Colon (tissue), 2 donors: ENCODE data around the gene PEX14.

Source experiments
- FAIRE-seq: peaks from 2 replicates; lab custom pipeline; 2012; peaks lifted over from hg19 to GRCh38; lab: Jason Lieb, UNC
- donor health status: control.
- donor health status: control.

The PEX14 gene

GRCh38 chr1:10597492-10598388, 123.0 kb downstream of the PEX14 start:
- no peak for FAIRE-seq

GRCh38 chr1:10598389-10598702, 123.6 kb downstream of the PEX14 start:
- no peak for FAIRE-seq

GRCh38 chr1:10599194-10599861, 124.6 kb downstream of the PEX14 start:
- no peak for FAIRE-seq

GRCh38 chr1:10601342-10602070, 126.8 kb downstream of the PEX14 start:
- no peak for FAIRE-seq

- no peak for FAIRE-seq
These were observed 128.2 kb downstream of the PEX14 start for GRCh38 chr1:10602936-10603335.

GRCh38 chr1:10604966-10605365, 130.2 kb downstream of the PEX14 start:
- FAIRE-seq = no peak

GRCh38 chr1:10606064-10606463, 131.3 kb downstream of the PEX14 start:
- FAIRE-seq = no peak

- no peak for FAIRE-seq
These were observed 132.5 kb downstream of the PEX14 start for GRCh38 chr1:10607228-10607627.

- FAIRE-seq = no peak
These were observed 133.9 kb downstream of the PEX14 start for GRCh38 chr1:10608690-10609089.

- FAIRE-seq = no peak
These were observed 136.3 kb downstream of the PEX14 start for GRCh38 chr1:10610901-10611600.

- FAIRE-seq = no peak
These were observed 137.8 kb downstream of the PEX14 start for GRCh38 chr1:10612436-10613160.

- FAIRE-seq = no peak
These were observed 138.6 kb downstream of the PEX14 start for GRCh38 chr1:10613340-10613739.

GRCh38 chr1:10613861-10614260, 139.1 kb downstream of the PEX14 start:
- no peak for FAIRE-seq

GRCh38 chr1:10614377-10615225, 139.9 kb downstream of the PEX14 start:
- no peak for FAIRE-seq

GRCh38 chr1:10615332-10615731, 140.6 kb downstream of the PEX14 start:
- no peak for FAIRE-seq

GRCh38 chr1:10615932-10616671, 141.4 kb downstream of the PEX14 start:
- no peak for FAIRE-seq

GRCh38 chr1:10616696-10617095, 141.9 kb downstream of the PEX14 start:
- FAIRE-seq = no peak

- no peak for FAIRE-seq
These were observed 142.6 kb downstream of the PEX14 start for GRCh38 chr1:10617318-10617717.

- FAIRE-seq = no peak
These were observed 143.5 kb downstream of the PEX14 start for GRCh38 chr1:10617931-10618885.
